Keratinocyte (primary cell): Measurements from ENCODE around the gene CNTNAP2.

Source experiments
- CTCF ChIP-seq, 3 experiments: IDR thresholded peaks in 1 of 3; conservative IDR thresholded peaks in 1 of 3; optimal IDR thresholded peaks in 1 of 3; 2 replicates in 2 of 3; 3 replicates in 1 of 3; pipeline versions ENCODE3 to v1.5.1; 2011; ENCODE audit warnings: low read length in 3 of 3, mild to moderate bottlenecking in 3 of 3, moderate library complexity in 2 of 3, control low read depth in 1 of 3, inconsistent platforms in 1 of 3; ENCODE audit not compliant: insufficient read depth in 2 of 3; ENCODE audit errors: extremely low read depth in 1 of 3
- EZH2 ChIP-seq: IDR thresholded peaks from one replicate; pipeline ENCODE4 v1.6.1; 2012; ENCODE audit warnings: inconsistent platforms, mild to moderate bottlenecking, low read length, moderate library complexity

- TF ChIP-seq CTCF (optimal IDR thresholded peaks at IDR 0.05 in 1 of 3, IDR thresholded peaks at IDR 0.05 in 1 of 3, conservative IDR thresholded peaks at IDR 0.05 in 1 of 3; ENCODE audit: extremely low read depth in 1 of 3, insufficient read depth in 2 of 3, low read length in 3 of 3) (no peak), EZH2 (no peak)
Measured at GRCh38 chr7:147276106-147276505, 1159.5 kb downstream of the CNTNAP2 start.
